Neural crest cell (in vitro differentiated cells): ENCODE measurements around the gene ZBED1. TPM values are rescaled to one million over a fixed set of nuclear protein-coding genes. Genes with fewer than 3 reads are reported as not detected.
"Not testable (repeated sequence)": the region's sequence is repeated elsewhere in the genome, so short reads cannot be mapped to it uniquely, and the experiment has no call there.

Source experiments
- DNase-seq: peaks from one replicate; pipeline ENCODE4 v3.0.0; 2021; ENCODE audit warnings: low read depth, mixed read lengths, low spot score
- H3K27ac Mint-ChIP-seq: one replicate; pipeline ENCODE4 v1.8.0; 2021; ENCODE audit warnings: mild to moderate bottlenecking, mixed read lengths; ENCODE audit not compliant: unreplicated experiment
- H3K27me3 Mint-ChIP-seq: 2 replicates; pipeline ENCODE4 v1.8.0; 2021; ENCODE audit warnings: low read depth, mild to moderate bottlenecking, mixed read lengths
- H3K36me3 Mint-ChIP-seq: 2 replicates; pipeline ENCODE4 v1.8.0; 2021; ENCODE audit warnings: low read depth, mild to moderate bottlenecking, mixed read lengths
- H3K4me1 Mint-ChIP-seq: 2 replicates; pipeline ENCODE4 v1.8.0; 2021; ENCODE audit warnings: mixed read lengths
- H3K4me3 Mint-ChIP-seq: one replicate; pipeline ENCODE4 v1.8.0; 2021; ENCODE audit warnings: mild to moderate bottlenecking, mixed read lengths
- H3K9me3 Mint-ChIP-seq: 2 replicates; pipeline ENCODE4 v1.8.0; 2021; ENCODE audit warnings: mixed read lengths
- CTCF ChIP-seq: fragments of 200-600 bp; sonication (generic); conservative IDR thresholded peaks from 2 replicates; pipeline ENCODE4 v1.5.0; 2021; ENCODE audit warnings: antibody characterized with exemption, mild to moderate bottlenecking
- total RNA-seq: library from RNA; stranded (reverse); gene quantifications from 2 replicates; pipeline ENCODE4 v1.2.1, GENCODE V29; 2021

Gene ZBED1
- total RNA-seq, 1 donor from 2014 or later, result 42.0 TPM

GRCh38 chrX:2474963-2475726, 25.6 kb downstream of the ZBED1 start:
- TF ChIP-seq CTCF, result no peak
- Mint-ChIP-seq H3K9me3 (peaks cover 8% of the 10 kb centered on the region), H3K4me1 (no peaks in the 10 kb centered on the region), H3K36me3 (peaks cover 12% of the 10 kb centered on the region), H3K27me3 (no peaks in the 10 kb centered on the region), H3K4me3 (no peak overlapping the region), H3K27ac (no peak overlapping the region)
- no peak for DNase-seq

DNA sequence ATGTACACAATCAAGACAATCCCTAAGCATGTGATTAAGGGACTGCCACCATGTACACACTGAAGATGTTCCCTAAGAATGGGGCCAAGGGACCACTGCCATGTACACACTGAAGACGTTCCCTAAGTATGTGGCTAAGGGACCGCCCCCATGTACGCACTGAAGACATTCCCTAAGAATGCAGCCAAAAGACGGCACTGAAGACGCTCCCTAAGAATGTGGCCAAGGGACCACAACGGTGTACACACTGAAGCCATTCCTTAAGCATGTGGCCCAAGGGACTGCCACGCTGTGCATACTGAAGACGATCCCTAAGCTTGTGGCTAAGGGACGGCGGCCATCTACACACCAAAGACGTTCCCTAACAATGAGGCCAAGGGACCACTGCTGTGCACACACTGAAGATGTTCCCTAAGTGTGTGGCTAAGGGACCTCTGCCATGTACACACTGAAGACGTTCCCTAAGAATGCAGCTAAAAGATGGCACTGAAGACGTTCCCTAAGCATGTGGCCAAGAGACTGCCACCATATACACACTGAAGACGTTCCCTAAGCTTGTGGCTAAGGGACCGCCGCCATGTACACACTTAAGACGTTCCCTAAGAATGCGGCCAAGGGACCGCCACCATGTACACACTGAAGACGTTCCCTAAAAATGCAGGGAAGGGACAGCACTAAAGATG, 26.4 kb downstream of the ZBED1 start:
- no peak overlapping the region for H3K27ac Mint-ChIP-seq
- H3K4me3 Mint-ChIP-seq, result no peak overlapping the region
- no peak for DNase-seq
- TF ChIP-seq CTCF, result no peak
- H3K4me1 Mint-ChIP-seq, result no peaks in the 10 kb centered on the region
- peaks cover 13% of the 10 kb centered on the region for H3K36me3 Mint-ChIP-seq
- H3K27me3 Mint-ChIP-seq, result no peaks in the 10 kb centered on the region
- peaks cover 5% of the 10 kb centered on the region for H3K9me3 Mint-ChIP-seq

- not testable (repeated sequence) for H3K4me1 Mint-ChIP-seq, H3K27me3 Mint-ChIP-seq, H3K4me3 Mint-ChIP-seq, DNase-seq, H3K27ac Mint-ChIP-seq
- peaks cover 12% of the 10 kb centered on the region for H3K9me3 Mint-ChIP-seq
- peaks cover 16% of the 10 kb centered on the region for H3K36me3 Mint-ChIP-seq
Observed at GRCh38 chrX:2473064-2473463, 27.7 kb downstream of the ZBED1 start.

DNA sequence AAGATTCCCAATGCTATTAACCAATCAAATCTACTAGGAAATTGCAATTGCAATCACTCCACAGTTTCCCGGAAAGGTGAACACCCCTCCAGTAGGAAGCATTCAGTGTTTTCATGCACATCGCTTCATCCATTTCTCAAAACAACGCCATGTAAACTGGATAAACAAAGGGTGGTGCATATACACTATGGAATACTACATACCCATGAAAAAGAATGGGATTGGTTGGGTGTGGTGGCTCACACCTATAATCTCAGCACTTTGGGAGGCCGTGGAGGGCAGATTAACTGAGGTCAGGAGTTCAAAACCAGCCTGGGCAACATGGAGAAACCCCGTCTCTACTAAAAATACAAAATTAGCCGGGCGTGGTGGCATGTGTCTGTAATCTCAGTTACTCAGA, 29.1 kb downstream of the ZBED1 start:
- H3K4me1 Mint-ChIP-seq, result peaks cover 4% of the 10 kb centered on the region
- DNase-seq, result no peak
- H3K36me3 Mint-ChIP-seq, result peaks cover 21% of the 10 kb centered on the region
- H3K27me3 Mint-ChIP-seq, result no peaks in the 10 kb centered on the region
- H3K4me3 Mint-ChIP-seq, result no peak overlapping the region
- peaks cover 12% of the 10 kb centered on the region for H3K9me3 Mint-ChIP-seq
- no peak for TF ChIP-seq CTCF
- no peak overlapping the region for H3K27ac Mint-ChIP-seq

- DNase-seq, H3K4me3 Mint-ChIP-seq, H3K4me1 Mint-ChIP-seq, H3K27ac Mint-ChIP-seq, H3K27me3 Mint-ChIP-seq: not testable (repeated sequence)
- H3K36me3 Mint-ChIP-seq, result peaks cover 21% of the 10 kb centered on the region
- peaks cover 12% of the 10 kb centered on the region for H3K9me3 Mint-ChIP-seq
Observed at GRCh38 chrX:2471126-2471525, 29.6 kb downstream of the ZBED1 start.

- not testable (repeated sequence) for H3K27me3 Mint-ChIP-seq, H3K27ac Mint-ChIP-seq, H3K4me3 Mint-ChIP-seq, DNase-seq, H3K4me1 Mint-ChIP-seq
- H3K36me3 Mint-ChIP-seq, result peaks cover 23% of the 10 kb centered on the region
- peaks cover 12% of the 10 kb centered on the region for H3K9me3 Mint-ChIP-seq
Observed at GRCh38 chrX:2469852-2470251, 30.9 kb downstream of the ZBED1 start.

DNA sequence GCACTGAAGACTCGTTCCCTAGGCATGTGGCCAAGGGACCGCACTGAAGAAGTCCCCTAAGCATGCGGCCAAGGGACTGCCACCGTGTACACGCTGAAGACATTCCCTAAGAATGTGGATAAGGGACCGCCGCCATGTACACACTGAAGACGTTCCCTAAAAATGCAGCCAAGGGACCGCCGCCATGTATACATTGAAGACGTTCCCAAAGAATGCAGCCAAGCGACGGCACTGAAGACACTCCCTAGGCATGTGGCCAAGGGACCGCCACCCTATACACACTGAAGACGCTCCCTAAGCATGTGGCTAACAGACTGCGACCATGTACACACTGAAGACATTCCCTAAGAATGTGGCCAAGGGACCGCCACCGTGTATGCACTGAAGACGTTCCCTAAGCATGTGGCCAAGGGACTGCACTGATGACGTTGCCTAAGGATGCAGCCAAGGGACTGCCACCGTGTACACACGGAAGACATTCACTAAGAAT, 31.5 kb downstream of the ZBED1 start:
- DNase-seq, result no peak
- Mint-ChIP-seq H3K9me3 (peaks cover 12% of the 10 kb centered on the region), H3K4me3 (no peak overlapping the region), H3K36me3 (peaks cover 23% of the 10 kb centered on the region), H3K4me1 (peaks cover 4% of the 10 kb centered on the region), H3K27me3 (no peaks in the 10 kb centered on the region), H3K27ac (no peak overlapping the region)
- TF ChIP-seq CTCF, result no peak
